GF-D8 (cell line): Measurements from ENCODE around the gene SHLD3.
"Not testable (repeated sequence)": the region's sequence is repeated elsewhere in the genome, so short reads cannot be mapped to it uniquely, and the experiment has no call there.

Experiments
- DNase-seq: peaks from one replicate; lab custom pipeline; 2025; lab: John Stamatoyannopoulos, UW

Gene SHLD3, protein sequence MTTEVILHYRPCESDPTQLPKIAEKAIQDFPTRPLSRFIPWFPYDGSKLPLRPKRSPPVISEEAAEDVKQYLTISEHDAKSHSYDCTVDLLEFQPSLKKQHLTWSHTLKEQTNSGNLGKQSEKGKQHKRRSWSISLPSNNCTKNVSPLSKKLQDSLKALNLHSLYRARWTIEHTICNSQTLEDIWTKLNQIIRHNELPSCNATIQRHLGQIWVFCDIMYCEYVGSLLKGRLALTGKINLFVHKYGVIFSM

DNA sequence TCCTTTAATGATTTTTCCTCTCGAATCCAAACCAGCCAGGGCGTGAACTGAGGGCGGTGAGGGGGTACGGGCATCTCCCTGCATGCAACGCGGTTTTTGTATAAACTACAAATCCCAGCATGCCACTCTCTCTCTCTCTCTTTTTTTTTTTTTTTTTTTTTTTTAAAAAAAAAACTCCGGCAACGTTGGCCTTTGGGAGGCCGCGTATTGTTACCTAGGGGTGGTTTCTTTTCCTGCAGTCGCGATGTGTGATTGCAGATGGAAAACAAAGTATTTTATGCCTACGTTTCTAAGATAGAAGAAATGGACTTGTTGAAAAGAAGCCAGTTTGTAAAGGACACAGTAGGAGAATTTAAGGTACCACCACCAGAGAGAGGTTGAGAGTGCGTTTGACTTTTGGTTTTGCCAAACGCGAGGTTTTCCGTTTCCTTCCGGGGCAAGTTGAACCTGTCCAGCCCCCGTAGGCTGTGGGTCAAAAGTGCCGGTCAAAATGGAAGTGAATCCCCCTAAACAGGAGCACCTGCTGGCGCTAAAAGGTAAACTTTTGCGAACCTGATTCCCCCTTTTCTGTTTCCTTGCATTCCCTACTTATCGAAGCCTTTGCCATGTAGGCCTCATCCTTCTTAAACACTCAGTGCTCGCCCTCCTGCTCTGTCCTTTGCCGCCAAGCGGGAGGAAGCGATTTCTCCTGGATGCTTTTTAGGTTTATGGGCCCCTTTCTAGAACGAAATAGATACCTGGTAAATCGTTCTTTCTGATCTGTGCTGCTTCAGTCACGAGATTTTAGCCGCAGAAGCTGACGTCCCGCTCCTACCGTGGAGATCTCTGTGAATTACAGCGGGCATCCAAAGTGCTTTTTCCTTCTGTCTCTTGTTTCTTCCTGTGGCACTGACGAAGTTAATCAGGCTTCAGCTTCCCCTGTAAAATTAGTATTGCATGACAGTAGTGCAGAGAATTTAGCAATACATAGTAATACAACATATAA, at the start of gene SHLD3, which contains the start of gene TRAPPC13:
Gene SHLD3 (plus strand): TSS at position 457 of the 985 bp plus-strand sequence. CDS start 4,561 bp downstream, outside the sequence.
Gene TRAPPC13 (plus strand): TSS at position 457 of the 985 bp plus-strand sequence. CDS start 34 bp downstream, at position 491.
- peak; percentile 53 for DNase-seq

DNA sequence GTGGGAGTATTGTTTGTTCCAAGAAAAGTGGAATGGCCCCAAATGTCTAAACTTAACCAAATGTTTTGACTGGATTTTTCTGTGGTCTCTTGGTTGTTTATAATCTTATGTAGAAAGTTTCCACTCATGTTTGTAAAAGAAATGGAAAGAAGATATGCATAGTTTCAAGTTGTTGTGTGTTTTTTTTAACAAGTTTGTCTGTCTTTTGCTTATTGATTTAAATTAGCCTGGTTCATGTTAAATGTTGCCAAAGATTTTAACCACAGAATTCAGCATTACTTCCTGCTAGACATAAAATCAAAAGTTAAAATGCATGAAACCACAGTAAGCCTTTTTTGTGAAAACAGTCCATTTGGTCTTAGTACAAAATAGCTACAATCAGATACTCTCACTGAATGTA, 47.7 kb upstream of the SHLD3 start:
- DNase-seq: no peak

DNA sequence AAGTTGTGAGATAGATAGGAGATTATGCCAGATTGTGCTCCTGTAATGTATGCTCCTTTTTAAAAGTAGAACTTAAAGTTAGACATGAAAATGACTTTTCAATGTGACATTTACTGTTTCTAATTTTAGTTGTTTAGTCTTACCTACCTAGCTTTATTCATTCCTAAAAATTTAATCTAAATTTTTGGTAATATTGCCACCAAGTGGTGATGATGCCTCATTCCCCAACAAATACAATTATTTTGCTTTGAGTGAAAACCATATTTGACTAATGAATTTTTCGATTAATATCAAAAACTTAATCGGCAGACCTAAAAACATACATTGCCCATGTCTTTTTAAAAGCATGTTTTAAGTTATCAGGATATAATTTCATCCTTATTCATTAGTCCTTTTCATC, 36.1 kb upstream of the SHLD3 start:
- no peak for DNase-seq

DNA sequence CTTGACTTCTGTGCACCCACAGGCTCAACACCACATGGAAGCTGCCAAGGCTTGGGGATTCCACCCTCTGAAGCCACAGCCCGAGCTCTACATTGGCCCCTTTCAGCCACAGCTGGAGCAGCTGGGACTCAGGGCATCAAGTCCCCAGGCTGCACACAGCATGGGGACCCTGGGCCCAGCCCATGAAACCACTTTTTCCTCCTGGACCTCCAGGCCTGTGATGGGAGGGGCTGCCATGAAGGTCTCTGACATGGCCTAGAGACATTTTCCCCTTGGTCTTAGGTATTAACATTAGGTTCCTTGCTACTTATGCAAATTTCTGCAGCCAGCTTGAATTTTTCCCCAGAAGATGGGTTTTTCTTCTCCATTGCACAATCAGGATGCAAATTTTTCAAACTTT, 23.1 kb upstream of the SHLD3 start:
- DNase-seq: not testable (repeated sequence)

DNA sequence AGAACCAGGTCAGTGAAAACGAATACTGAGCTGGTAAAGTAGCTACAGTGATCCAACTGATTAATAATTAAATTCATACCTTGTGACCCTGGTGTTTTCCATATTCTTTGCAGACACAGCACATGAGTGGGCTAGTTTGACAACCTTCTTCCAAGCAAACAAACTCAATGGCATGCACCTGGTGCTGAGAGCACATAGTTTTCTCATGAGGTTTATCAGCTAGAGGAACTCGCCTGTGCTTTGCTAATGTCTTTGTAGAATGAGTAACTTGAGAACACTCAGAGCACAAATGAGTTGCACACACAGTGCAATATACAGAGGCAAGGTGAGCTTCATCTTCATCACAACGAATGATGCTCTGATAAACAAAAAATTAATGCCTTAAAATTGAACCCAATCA, 13.3 kb upstream of the SHLD3 start:
- no peak for DNase-seq

DNA sequence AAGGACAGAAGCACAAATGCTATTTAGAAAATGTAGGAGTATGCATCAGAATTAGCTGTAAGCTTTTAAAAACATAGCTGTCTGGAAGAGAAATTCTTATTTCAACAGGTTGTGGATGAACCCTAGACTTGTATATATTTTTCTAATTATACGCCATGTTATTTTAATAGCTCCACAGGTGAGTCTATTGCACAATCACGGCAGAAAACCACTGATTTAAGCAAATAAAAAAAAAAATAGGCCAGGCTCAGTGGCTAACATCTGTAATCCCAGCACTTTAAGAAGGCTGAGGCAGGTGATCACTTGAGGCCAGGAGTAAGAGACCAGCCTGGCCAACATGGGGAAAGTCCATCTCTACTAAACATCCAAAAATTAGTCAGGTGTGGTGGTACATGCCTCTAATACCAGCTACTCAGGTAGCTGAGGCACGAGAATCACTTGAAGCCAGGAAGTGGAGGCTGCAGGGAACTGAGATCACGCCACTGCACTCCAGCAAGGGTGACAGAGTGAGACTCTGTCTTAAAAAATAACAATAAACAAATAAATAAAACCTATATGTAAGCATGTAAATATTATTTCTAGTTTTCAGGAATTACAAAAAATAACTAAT, 12.4 kb upstream of the SHLD3 start:
- no peak for DNase-seq

DNA sequence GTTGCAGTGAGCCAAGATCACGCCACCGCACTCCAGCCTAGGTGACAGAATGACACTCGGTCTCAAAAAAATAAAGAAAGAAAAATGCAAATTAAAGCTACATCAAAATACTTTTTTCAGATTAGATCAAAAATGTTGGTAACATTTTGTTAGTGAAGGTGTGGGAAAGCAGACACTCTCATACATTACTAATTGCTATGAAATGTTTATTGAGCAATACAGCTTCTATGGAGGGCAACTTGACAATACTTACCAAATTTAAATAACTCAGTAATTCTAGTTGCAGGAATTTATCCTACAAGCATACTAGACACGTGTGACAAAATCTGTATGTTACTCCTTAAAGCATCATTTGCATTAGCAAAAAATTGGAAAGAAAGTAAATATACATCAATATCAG, 4.8 kb upstream of the SHLD3 start:
- DNase-seq: no peak

DNA sequence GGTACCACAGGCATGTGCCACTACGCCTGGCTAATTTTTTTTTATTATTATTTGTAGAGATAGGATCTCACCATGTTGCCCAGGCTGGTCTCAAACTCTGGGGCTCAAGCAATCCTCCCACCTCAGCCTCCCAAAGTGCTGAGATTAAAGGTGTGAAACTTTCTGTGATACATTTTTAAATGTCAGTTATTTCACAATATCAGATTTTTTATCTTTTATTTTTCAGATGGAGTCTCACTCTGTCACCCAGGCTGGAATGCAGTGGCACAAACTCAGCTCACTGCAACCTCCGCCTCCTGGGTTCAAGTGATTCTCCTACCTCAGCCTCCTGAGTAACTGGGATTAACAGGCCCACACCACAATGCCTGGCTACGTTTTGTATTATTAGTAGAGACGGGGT, 2.9 kb upstream of the SHLD3 start:
- DNase-seq: not testable (repeated sequence)

DNA sequence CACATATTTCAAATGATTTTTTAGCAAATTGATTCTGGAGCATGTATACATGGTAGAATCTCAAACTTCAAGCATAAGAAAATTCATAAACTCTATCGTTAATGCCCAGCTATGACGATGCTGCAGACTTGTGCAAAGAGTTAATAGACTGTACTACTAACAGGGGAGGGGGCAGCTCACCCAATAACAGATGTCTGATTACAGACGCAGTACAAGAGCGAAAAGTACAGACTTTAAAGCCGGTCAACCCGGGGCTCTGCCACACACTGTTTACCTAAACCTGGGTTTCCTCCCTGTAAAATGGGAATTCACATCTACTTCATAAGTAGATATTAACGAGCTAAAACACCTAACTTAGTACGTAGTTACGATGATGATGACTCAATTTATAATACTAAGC, 1.3 kb upstream of the SHLD3 start:
- no peak for DNase-seq

DNA sequence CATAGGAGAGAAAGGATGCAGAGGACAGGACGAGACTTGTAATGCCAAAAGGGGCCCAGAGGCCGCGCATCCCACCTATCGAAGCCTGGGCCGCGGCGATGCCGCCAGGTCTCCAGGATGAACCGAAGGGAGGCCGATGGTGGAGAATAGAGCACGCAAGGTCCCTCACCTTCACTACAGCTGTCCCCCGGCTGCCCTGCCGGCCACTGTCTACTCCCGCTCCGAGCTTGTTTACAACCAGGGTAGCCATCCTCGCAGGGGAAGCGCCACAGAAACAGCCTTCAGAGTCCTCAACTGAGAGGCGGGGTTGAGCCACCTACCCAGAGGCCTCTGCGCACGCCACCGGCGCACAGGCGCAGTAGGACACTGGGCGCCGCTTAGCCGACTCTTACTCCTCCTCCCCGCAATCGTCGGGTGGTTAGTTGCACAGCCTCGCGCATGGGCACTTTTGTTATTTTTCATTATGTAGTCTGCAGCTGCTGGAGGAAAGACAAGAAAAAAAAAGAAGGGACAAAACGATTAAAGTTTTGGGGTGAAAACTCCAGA, 729 bp upstream of the SHLD3 start, which contains the start of gene TRIM23:
Gene TRIM23 (minus strand): TSS at position 309 of the 546 bp plus-strand sequence. CDS start 59 bp downstream, at position 250.
- peak; percentile 39 for DNase-seq

DNA sequence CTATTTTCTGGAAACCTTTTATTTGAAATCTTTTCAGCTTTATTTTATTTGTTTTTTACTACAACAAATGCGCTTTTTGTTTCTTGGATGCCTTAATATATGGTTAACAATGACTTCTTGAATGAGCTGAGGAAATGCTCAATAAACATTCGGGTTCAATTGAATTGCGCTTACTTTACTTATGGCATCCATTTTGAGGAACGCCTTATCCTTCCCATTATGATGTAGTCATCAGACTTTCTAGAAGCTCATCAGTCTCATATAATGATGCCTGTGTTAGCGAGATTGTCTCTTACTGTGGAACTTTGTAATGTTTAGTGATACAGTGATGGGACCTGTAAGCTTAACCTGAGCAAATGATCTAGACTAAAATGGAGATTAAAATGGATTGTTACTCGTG, 916 bp downstream of the SHLD3 start:
- no peak for DNase-seq

DNA sequence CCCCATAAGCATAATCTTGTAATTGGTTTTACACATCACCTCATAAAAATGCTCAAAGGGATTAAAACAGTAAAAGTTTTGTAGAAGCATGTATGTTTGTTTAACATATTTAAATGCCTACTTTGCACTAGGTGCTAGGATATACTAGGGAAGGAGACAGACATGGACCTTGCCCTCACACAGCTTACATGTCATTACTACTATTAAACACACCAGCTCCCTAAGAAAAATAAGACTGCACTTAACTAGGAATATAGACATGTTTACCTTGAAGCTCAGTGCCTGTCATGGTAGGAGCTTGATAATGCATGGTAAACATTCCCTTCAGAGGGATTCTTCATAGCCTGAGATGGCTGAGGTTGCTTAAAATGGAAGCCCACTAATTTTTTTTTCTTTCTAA, 6.2 kb downstream of the SHLD3 start:
- DNase-seq: no peak

DNA sequence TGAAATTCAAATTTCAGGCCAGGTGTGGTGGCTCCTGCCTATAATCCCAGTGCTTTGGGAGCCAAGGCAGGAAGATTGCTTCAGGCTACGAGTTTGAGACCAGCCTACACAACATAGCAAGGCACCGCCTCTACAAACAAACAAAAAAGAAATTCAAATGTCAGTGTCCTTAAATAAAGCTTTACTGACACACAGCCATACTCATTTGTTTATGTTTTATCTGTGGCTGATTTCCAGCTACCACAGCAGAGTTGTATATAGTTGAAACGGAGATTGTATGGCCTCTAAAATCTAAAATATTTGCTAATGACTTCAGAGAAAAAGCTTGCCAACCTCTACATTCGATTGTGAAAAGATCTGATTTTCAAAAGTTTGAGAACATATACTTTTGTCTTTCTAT, 15.4 kb downstream of the SHLD3 start:
- no peak for DNase-seq

DNA sequence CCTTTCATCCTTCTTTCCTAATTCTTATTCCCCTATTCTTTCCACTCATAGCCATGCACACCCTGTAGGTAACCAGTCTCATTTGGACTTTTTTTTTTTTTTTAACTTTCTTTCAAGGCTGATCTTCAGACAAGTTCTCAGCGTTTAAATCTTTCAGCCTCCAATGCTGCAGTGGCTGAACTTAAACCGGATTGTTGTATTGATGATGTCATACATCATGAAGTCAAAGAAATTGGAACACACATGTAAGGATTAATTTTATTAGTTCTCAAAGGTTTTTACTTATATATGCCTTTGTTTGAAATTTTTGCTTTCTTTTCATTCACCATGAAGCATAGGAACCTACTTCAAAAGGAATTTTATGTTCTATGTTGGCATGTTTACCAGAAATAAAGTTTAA, 22.1 kb downstream of the SHLD3 start:
- DNase-seq: no peak

DNA sequence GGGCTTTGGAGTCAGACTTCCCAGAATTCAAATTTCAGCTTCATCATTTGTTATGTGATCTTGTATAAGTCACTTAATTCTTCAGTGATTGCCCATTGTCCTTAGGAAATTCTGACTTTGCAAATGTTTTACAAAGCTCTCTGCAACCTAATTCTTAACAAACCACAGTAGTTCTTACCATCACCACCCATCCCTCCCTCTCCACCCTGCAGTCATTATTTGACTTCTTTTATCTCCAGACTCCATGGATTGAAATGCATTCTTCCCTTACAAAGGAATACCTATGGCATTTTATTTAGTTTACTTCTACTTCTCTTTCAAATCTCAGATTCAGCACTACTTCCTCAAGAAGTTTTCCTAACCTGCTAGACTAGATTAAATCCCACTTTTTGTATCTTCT, 23.1 kb downstream of the SHLD3 start:
- no peak for DNase-seq

DNA sequence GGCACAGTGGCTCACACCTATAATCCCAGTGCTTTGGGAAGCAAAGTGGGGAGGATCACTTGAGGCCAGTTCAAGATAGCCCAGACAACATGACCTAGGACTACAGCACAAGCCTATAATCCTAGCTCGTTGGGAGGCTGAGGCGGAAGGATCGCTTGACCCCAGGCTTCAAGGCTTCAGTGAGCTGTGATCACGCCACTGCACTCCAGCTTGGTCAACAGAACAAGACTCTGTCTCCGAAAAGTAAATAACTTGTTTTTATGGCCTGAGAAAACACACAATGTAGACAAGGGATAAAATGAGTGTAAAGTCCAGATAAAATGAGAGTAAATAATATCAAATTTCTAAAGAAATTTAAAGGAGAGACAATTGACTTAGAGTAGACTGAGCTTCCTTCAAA, 26.3 kb downstream of the SHLD3 start:
- no peak for DNase-seq

DNA sequence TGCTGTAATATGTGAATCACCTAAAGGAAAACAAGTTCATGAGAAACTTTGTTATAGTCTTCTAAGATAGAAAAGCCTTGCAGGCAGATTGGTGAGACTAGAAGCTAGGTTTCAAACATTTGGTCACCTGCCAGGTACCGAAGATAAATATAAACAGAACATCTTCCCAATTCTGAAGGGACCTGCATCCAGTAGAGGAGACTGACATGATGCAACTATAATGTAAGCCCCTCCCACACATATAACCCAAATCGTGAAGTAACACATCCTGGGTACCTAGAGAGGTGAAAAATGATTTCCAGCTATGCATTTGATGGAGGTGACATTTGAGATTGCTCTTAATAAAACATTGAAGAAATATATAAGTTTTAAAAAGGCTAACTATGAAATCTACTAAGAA, 29.9 kb downstream of the SHLD3 start:
- DNase-seq: no peak

DNA sequence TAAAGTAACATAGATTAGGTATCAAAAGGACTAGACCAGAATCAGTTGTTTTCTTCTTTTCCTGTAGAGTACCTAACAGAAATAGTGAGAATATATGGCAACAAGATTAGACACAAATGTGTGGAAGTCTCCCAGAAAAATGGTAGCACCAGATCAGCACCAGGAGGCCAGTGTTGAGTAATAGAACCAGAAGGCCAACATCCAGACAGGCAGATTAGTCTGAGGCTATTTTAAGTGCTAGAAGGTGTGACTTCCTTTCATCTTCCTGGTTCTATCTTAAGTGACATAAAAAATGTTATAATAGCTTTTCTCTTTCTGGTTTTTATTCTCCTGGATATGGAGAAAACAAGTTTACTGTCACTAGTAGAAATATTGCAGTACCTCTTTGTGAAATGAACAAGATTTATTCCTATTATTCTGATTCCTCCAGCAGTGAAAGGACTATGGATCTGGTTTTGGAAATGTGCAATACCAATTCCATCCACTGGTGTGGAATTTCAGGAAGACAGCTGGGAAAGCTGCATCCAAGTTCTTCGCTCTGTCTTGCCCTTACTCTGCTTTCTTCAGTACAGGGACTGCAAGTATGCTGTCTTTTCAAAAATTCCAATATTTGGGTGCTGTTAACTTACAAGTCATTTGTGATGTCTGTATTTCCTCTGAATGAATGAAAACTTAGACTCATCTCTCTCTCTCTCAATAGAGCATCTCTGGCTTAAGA, 39.1 kb downstream of the SHLD3 start:
- DNase-seq: no peak

DNA sequence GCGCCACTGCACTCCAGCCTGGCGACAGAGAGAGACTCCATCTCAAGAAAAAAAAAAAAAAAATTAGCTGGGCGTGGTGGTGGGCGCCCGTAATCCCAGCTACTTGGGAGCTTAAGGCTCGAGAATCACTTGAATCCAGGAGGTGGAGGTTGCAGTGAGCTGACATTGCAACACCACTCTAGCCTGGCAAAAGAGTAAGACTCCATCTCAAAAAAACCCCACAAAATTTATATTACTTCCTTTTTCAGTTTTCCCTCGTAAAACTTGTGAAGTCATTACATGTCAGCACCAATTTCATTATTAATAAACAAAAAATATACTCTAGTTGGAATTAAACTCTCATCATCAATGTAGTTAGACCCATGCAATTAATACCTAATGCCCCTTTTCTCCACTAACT, 43.9 kb downstream of the SHLD3 start:
- no peak for DNase-seq

DNA sequence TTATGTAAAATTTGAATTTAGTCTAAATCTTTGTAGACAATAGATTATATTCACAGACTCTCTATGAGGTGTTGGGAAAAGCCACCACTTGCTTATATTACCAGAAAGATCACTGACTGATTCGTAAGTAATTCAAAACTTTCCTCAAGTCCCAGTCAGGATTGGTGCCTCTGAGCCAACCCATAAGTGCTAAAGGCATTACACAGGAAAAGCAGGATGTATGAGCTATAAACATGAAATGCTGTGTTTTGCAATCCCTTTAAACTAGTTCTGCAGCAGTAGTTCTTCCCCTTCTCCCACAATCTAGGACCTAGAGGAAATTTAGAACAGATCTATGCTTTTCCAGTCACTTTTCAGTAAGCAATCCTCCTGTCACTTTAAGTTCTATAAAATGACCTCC, 48.0 kb downstream of the SHLD3 start:
- DNase-seq: no peak

DNA sequence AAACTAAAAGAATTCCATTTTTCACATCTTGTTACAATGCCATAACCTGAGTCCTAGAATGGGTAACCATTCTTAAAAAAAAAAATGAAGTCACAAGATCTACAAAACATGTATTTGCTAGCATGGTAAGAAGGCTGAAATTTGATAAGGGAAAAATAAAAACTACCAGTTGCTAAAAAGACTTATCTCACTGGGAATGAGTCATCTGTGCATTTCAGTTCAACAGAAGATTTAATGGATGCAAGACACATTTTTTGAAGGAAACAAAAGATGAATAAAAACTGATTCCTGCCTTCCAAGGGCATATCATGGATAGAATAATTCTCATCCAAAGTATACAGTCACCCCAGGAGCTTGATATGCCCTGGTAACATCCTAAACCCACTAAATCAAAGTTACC, 49.9 kb downstream of the SHLD3 start:
- no peak for DNase-seq

DNA sequence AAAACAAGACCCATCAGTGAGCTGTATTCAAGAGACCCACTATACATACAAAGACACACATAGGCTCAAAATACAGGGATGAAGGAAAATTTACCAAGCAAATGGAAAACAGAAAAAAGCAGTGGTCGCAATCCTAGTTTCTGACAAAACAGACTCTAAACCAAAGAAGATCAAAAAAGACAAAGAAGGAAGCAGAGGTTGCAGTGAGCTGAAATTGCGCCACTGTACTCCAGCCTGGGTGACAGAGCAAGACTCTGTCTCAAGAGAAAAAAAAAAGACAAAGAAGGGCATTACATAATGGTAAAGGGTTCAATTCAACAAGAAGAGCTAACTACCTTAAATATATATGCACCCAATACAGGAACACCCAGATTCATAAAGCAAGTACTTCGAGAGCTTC, 51.2 kb downstream of the SHLD3 start:
- peak; percentile 12 for DNase-seq
